ENCODE results near the gene SPRTN. TPM values are rescaled to one million over a fixed set of nuclear protein-coding genes. Genes with fewer than 3 reads are reported as not detected.

Gene SPRTN
- total and polyA plus RNA-seq, 4 donors: 2.1 to 8.9 (median 6.5) TPM

- Histone ChIP-seq H3K4me3 (ENCODE audit: low read depth in 1 of 3, low read length in 3 of 3) (no peak overlapping the region), H3K27ac (ENCODE audit: low read depth in 1 of 2, low read length in 2 of 2) (no peak overlapping the region), H3K4me1 (ENCODE audit: control insufficient read depth in 4 of 4, insufficient read depth in 4 of 4, low read length in 3 of 4) (peaks cover 0 to 8% (median 6%) of the 10 kb centered on the region in 4 donors), H3K9ac (ENCODE audit: low read depth in 1 of 2, low read length in 2 of 2) (no peak overlapping the region), H3K9me3 (ENCODE audit: control insufficient read depth in 4 of 4, low read length in 3 of 4) (no peaks in the 10 kb centered on the region), H3K27me3 (ENCODE audit: control insufficient read depth in 4 of 4, insufficient read depth in 4 of 4, low read length in 3 of 4) (no peaks in the 10 kb centered on the region), H3K36me3 (ENCODE audit: control insufficient read depth in 4 of 4, insufficient read depth in 3 of 4, low read depth in 1 of 4, low read length in 3 of 4) (peaks cover 0 to 2% (median 0%) of the 10 kb centered on the region in 4 donors)
- no peak for DNase-seq (ENCODE audit: low spot score)
- WGBS: 85% methylated on average over 5 of the region's 5 CpGs
- TF ChIP-seq, protein P1, sequence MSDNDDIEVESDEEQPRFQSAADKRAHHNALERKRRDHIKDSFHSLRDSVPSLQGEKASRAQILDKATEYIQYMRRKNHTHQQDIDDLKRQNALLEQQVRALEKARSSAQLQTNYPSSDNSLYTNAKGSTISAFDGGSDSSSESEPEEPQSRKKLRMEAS (IDR thresholded peaks at IDR 0.05): no peak
- TF ChIP-seq JUND (IDR thresholded peaks at IDR 0.05) (no peak), ATF3 (IDR thresholded peaks at IDR 0.05) (no peak), TAF1 (conservative IDR thresholded peaks at IDR 0.05) (no peak), HNF4A (conservative IDR thresholded peaks at IDR 0.05) (no peak)
- TF ChIP-seq, protein P2, sequence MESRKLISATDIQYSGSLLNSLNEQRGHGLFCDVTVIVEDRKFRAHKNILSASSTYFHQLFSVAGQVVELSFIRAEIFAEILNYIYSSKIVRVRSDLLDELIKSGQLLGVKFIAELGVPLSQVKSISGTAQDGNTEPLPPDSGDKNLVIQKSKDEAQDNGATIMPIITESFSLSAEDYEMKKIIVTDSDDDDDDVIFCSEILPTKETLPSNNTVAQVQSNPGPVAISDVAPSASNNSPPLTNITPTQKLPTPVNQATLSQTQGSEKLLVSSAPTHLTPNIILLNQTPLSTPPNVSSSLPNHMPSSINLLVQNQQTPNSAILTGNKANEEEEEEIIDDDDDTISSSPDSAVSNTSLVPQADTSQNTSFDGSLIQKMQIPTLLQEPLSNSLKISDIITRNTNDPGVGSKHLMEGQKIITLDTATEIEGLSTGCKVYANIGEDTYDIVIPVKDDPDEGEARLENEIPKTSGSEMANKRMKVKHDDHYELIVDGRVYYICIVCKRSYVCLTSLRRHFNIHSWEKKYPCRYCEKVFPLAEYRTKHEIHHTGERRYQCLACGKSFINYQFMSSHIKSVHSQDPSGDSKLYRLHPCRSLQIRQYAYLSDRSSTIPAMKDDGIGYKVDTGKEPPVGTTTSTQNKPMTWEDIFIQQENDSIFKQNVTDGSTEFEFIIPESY (IDR thresholded peaks at IDR 0.05): no peak
- TF ChIP-seq, protein P3, sequence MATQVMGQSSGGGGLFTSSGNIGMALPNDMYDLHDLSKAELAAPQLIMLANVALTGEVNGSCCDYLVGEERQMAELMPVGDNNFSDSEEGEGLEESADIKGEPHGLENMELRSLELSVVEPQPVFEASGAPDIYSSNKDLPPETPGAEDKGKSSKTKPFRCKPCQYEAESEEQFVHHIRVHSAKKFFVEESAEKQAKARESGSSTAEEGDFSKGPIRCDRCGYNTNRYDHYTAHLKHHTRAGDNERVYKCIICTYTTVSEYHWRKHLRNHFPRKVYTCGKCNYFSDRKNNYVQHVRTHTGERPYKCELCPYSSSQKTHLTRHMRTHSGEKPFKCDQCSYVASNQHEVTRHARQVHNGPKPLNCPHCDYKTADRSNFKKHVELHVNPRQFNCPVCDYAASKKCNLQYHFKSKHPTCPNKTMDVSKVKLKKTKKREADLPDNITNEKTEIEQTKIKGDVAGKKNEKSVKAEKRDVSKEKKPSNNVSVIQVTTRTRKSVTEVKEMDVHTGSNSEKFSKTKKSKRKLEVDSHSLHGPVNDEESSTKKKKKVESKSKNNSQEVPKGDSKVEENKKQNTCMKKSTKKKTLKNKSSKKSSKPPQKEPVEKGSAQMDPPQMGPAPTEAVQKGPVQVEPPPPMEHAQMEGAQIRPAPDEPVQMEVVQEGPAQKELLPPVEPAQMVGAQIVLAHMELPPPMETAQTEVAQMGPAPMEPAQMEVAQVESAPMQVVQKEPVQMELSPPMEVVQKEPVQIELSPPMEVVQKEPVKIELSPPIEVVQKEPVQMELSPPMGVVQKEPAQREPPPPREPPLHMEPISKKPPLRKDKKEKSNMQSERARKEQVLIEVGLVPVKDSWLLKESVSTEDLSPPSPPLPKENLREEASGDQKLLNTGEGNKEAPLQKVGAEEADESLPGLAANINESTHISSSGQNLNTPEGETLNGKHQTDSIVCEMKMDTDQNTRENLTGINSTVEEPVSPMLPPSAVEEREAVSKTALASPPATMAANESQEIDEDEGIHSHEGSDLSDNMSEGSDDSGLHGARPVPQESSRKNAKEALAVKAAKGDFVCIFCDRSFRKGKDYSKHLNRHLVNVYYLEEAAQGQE (IDR thresholded peaks at IDR 0.05): no peak
Measured at GRCh38 chr1:231327617-231328016, 10.5 kb upstream of the SPRTN start.

- Histone ChIP-seq H3K27me3 (ENCODE audit: control insufficient read depth in 4 of 4, insufficient read depth in 4 of 4, low read length in 3 of 4) (no peaks in the 10 kb centered on the region), H3K9ac (ENCODE audit: low read depth in 1 of 2, low read length in 2 of 2) (no peak overlapping the region), H3K27ac (ENCODE audit: low read depth in 1 of 2, low read length in 2 of 2) (no peak overlapping the region), H3K4me3 (ENCODE audit: low read depth in 1 of 3, low read length in 3 of 3) (no peak overlapping the region), H3K36me3 (ENCODE audit: control insufficient read depth in 4 of 4, insufficient read depth in 3 of 4, low read depth in 1 of 4, low read length in 3 of 4) (peaks cover 0 to 2% (median 0%) of the 10 kb centered on the region in 4 donors), H3K4me1 (ENCODE audit: control insufficient read depth in 4 of 4, insufficient read depth in 4 of 4, low read length in 3 of 4) (peaks cover 1 to 23% (median 20%) of the 10 kb centered on the region in 4 donors), H3K9me3 (ENCODE audit: control insufficient read depth in 4 of 4, low read length in 3 of 4) (no peaks in the 10 kb centered on the region)
- DNase-seq (ENCODE audit: low spot score): no peak
- no peak for TF ChIP-seq RAD21 (IDR thresholded peaks at IDR 0.05)
- no peak for TF ChIP-seq FOXA2 (IDR thresholded peaks at IDR 0.05)
- TF ChIP-seq, protein P1 (IDR thresholded peaks at IDR 0.05): no peak
- TF ChIP-seq TAF1 (conservative IDR thresholded peaks at IDR 0.05): no peak
- no peak for TF ChIP-seq SP1 (IDR thresholded peaks at IDR 0.05)
- TF ChIP-seq, protein P3 (IDR thresholded peaks at IDR 0.05): no peak
- no peak for TF ChIP-seq YY1 (IDR thresholded peaks at IDR 0.05)
- TF ChIP-seq RXRA (IDR thresholded peaks at IDR 0.05): no peak
- 94% methylated on average over 7 of the region's 7 CpGs for WGBS
Measured at GRCh38 chr1:231329483-231329882, 8.6 kb upstream of the SPRTN start.
